ENCODE measurements around the gene FGF11.
A peak's percentile ranks its signal among the peaks of the same experiment; 100 is the strongest.

The FGF11 gene

DNA sequence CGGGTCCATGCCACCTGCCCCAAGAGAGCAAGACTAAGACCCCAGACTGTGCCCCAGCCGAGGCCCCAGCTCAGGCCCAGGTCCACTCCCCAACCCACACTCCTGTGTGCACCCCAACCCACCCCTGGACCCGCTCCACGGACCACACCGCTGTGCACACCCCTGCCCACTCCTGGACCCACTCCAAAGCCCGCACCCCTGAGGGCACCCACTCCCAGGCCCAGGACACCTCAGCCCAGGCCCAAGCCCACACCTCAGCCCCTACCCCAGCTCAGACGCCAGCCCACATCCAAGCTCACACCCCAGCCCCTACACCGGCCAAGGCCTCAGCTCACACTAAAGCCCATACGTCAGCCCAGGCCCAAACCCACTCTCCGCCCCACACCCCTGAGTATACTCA, 9.6 kb upstream of the FGF11 start:
- DNase-seq (ENCODE audit: low read depth) = no peak

DNA sequence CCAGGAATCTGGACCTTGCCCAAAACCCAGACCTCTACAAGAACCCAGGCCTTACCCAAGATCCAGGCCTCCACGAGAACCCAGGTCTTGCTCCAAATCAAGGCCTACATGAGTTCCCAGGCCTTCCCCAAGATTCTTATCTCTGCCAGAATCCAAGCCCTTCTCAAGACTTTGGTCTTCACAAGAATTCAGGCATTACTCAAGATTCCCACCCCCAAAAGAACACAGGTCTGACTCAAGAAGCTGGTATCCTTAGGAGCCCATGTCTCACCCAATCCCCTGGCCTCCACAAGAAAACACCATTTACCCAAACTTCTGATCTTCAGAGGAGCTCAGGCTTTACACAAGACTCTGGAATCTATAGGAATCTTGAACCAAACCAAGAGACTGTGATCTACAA, 8.1 kb upstream of the FGF11 start:
- no peak for DNase-seq (ENCODE audit: low read depth)

- DNase-seq (ENCODE audit: low read depth) = no peak
These were observed 7.0 kb upstream of the FGF11 start for GRCh38 chr17:7432296-7432695.

- DNase-seq (ENCODE audit: low read depth) = peak; percentile 34
These were observed 3.4 kb upstream of the FGF11 start for GRCh38 chr17:7435676-7436555.

DNA sequence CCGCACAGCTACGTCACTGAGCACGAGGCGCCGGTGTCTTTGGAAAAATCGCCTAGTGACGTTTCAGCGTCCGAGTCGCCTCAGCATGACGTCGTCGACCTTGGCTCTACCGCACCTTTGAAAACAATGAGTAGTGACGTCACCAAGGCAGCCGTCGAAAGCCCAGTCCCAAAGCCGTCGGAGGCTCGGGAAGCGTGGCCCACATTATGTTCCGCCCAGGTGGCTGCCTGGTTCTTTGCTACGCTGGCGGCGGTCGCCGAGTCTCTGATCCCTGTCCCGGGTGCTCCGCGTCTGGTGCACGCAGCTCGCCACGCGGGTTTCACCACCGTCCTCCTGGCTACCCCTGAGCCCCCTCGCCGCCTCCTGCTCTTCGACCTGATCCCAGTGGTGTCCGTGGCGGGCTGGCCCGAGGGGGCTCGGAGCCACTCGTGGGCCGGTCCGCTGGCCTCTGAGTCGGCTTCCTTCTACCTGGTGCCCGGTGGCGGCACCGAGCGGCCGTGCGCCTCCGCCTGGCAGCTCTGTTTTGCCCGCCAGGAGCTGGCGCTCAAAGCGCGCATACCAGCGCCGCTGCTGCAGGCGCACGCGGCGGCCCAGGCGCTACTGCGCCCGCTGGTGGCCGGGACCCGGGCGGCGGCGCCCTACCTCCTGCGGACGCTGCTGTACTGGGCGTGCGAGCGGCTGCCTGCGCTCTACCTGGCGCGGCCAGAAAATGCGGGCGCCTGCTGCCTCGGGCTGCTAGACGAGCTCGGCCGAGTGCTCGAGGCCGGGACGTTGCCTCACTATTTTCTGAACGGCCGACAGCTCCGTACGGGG, 2.5 kb upstream of the FGF11 start:
- peak; percentile 69 for DNase-seq (ENCODE audit: low read depth)

GRCh38 chr17:7437369-7437863, 1.9 kb upstream of the FGF11 start:
- DNase-seq (ENCODE audit: low read depth) = no peak

DNA sequence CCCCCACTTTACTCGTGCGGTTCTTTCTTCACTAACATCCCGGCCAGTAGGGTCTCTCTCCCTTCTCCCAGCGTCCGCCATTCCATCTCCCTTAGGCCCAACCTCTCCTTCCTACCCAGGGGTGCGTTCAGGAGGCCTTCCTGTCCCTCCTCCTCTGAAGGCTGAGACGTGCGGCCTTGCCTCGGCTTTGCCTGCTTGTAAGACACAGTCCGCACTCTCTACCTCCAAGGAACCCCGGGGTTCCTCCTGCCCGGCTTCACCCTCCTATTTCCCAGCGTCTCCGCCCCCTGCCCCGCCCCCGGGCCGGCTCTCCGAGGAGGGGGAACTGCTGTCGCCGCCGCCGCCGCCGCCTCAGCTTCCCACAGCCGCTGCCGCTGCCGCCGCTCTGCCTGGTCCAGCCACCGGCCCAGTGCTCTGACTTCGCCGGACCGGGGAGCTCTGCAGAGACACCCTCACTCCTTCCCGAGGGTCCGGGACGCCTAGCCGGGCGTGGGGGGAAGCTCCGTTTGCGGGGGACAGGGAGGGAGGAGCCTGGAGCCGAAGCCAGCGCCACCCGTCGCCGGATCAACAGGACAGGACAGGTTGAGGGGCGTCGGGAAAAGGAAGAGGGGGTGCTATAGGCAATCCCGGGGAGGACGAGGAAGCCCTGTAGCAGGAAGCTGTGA, 1.2 kb upstream of the FGF11 start:
- DNase-seq (ENCODE audit: low read depth) = peak; percentile 43

GRCh38 chr17:7438656-7439460, 454 bp upstream of the FGF11 start:
- no peak for DNase-seq (ENCODE audit: low read depth)

GRCh38 chr17:7440113-7440833, 961 bp downstream of the FGF11 start:
- peak; percentile 17 for DNase-seq (ENCODE audit: low read depth)

- DNase-seq (ENCODE audit: low read depth) = no peak
These were observed 1.5 kb downstream of the FGF11 start for GRCh38 chr17:7440834-7441195.

- DNase-seq (ENCODE audit: low read depth) = no peak
These were observed 2.0 kb downstream of the FGF11 start for GRCh38 chr17:7441266-7441665.

DNA sequence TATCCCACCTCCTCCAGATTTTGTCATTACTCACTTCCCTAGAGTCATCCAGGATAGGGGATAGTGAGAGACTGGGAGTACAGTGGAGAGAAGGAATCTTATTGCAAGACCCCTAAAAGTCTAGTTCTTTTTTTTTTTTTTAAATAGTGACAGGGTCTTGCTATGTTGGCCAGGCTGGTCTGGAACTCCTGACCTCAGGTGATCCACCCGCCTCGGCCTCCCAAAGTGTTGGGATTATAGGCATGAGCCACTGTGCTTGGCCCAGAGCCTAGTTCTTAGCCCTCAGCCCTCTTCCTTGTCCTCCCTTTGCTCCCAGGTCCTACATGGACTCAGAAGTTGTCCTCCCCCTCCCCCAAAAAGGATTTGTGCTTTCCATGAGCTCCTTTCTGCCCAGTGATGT, 2.8 kb downstream of the FGF11 start:
- DNase-seq (ENCODE audit: low read depth) = no peak

DNA sequence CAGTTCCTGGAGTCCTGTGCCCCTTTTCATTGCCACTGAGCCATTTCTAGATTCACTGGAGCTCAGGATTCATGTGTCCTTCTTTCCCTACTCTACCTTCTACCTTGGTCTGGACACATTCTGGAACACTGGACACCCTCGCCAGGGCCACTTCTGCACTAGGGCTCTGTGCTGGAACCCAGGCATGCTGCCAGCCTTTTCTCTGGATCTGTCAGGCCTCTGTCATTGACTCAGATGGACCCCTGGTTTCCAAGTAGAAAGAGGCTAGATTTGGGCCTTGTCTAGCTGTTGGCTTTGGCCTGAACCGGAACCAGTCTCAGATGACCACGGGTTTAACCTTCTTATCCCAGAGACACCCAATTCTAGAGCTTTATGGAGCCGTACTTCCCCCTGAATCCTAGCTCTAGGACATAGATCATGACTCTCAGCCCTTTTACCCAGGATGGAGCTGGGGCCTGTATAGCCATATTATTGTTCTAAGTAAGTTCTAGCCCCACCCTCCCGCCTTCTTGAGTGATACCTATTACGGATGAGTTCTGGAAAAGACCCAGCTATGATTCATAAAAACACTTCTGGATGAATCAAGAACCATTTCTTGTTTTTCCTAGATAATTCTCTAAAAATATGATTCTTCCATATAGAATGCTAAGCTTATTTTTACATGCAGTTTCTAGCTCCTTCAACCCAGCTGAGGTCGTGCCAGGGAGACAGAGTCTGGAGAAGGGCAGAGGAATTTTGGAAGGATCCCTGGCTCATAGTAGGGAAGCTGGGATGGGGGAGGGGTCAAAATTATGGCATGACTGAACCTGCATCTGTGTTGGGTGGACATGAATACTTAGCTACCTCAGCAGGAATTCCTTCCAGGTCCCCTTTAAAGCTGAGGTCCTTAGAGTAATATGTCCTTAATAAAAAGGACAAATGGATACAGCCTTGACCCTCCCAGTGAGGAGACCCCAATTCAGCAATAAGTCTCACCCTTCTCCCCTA, 4.5 kb downstream of the FGF11 start:
- DNase-seq (ENCODE audit: low read depth) = no peak

DNA sequence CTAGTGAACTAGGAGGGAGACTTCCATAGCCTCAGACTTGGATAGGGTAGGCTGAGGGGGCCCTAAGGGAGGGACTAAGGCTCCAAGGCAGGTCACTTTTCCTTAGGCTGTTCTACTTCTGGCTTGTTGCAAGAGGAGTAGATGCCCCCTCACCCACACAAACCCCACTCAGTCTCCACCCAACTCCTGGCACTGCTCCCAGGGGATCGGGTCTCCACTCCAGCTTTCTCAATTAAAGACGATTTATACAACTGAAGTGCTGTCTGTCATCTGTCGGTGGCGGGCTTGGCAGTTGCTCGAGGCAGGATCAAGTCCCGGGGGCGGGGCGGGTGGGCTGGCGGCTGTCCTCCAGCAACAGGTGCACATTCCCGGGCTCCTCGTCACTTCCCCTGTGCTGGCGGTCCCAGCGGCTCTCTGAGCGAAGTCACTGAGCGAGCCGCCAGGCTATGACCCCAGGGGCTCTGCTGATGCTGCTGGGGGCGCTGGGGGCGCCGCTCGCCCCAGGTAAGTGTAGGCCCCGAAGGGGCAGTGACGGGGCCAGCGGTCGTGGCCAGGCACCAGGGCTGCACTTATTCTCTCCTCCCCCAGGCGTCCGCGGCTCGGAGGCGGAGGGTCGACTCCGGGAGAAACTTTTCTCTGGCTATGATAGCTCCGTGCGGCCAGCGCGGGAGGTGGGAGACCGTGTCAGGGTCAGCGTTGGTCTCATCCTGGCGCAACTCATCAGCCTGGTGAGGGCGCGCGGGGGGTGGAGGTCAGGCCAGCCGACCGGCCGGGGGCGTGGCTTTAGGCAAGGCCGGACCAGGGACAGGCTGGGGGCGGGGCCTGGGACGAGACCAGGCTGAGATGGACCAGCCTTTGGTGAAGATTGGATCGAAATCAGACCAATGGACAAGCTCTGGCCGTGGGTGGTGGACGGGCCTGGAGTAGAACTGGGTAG, 5.6 kb downstream of the FGF11 start, which contains the start of gene CHRNB1:
TSS of gene CHRNB1 (plus strand) at position 380 of the 937 bp plus-strand sequence. CDS start at position 447, 67 bp downstream.
- DNase-seq (ENCODE audit: low read depth) = no peak

DNA sequence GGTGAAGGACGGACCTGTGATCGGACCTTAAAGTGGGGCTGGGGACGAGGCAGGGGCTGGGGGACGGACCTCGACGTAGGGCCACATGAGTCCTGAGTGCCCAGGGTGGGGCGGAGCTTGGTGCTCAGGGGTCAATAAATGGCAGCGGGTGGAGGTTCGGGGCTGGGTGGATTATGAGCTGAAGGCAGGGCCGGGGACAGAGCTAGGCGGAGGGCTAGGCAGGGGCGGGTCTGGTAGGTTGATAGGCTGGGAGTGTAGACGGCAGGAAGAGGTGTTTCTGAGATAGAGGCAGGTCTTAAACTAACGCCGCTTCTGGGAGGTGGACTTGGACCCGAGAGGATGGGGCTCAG, 6.3 kb downstream of the FGF11 start:
- no peak for DNase-seq (ENCODE audit: low read depth)

DNA sequence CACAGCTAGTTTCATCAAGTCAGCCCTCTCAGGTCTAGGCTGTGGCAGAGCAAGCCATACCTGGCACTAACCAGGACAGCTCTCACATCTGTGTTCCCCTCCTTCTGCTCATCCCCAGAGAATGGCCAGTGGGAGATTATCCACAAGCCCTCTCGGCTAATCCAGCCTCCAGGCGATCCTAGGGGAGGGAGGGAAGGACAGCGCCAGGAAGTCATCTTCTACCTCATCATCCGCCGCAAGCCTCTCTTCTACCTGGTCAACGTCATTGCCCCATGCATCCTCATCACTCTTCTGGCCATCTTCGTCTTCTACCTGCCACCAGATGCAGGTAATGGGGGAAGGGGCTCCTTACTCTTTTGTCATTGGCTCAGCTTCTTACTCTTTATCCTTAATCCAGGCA, 9.1 kb downstream of the FGF11 start:
- DNase-seq (ENCODE audit: low read depth) = no peak

- DNase-seq (ENCODE audit: low read depth) = no peak
These were observed 20.7 kb downstream of the FGF11 start for GRCh38 chr17:7459961-7460545.

Data from T follicular helper cell (primary cell).